HepG2 (cell line): ENCODE measurements around the gene ABCA4. TPM values are rescaled to one million over a fixed set of nuclear protein-coding genes. Genes with fewer than 3 reads are reported as not detected.

Source experiments
- ATAC-seq: fragments of 200-7000 bp; cut with Tn5 transposase; 3 replicates; pipeline ENCODE4 v1.9.1; 2020; ENCODE audit warnings: mild to moderate bottlenecking, moderate library complexity
- BruUV-seq: library from RNA; stranded (reverse); fragments of 400-500 nt; replicated peaks from 2 replicates; lab custom pipeline; 2021; lab: Mats Ljungman, UMichigan
- CTCF ChIA-PET: fragments of 300-600 bp; formaldehyde crosslinking; extraction: SDS; loops from one replicate; lab custom pipeline; 2021; ENCODE audit warnings: low total read pairs, inconsistent platforms, low intra/inter-chr PET ratio; lab: Yijun Ruan, JAX
- POLR2A ChIA-PET: fragments of 350-600 bp; sonication (Branson Sonifier 250); formaldehyde crosslinking; loops from one replicate; lab custom pipeline; 2020; ENCODE audit warnings: antibody characterized with exemption, inconsistent platforms; lab: Yijun Ruan, JAX
- DNase-seq: peaks from one replicate; pipeline ENCODE4 v3.0.0-alpha.2; 2015; ENCODE audit warnings: low spot score
- FAIRE-seq: peaks from 3 replicates; lab custom pipeline; 2011; peaks lifted over from hg19 to GRCh38; lab: Jason Lieb, UNC
- H2AFZ ChIP-seq: one replicate; pipeline ENCODE4 v1.6.1; 2011; ENCODE audit warnings: low read length, inconsistent platforms
- H3K27ac ChIP-seq: fragments of 300-600 bp; 3 replicates; pipeline ENCODE4 v1.8.0; 2011; ENCODE audit warnings: mixed run types, mild to moderate bottlenecking, mixed read lengths, low read length, inconsistent platforms; ENCODE audit not compliant: insufficient read depth; ENCODE audit errors: extremely low read length
- H3K27me3 ChIP-seq, 2 experiments: fragments of 200-600 bp in 1 of 2; 2 replicates in 1 of 2; 3 replicates in 1 of 2; pipeline versions ENCODE4 v1.6.0 to v1.8.0; 2011; ENCODE audit warnings: low read length in 2 of 2, mild to moderate bottlenecking in 2 of 2, moderate library complexity in 2 of 2, inconsistent platforms in 1 of 2; ENCODE audit not compliant: insufficient read depth in 2 of 2, control insufficient read depth in 1 of 2
- H3K36me3 ChIP-seq, 2 experiments: fragments of 200-600 bp in 1 of 2; replicated peaks in 1 of 2; 2 replicates in 1 of 2; 3 replicates in 1 of 2; pipeline versions ENCODE4 v1.5.1 to v1.8.0; 2011; ENCODE audit warnings: low read length in 2 of 2, inconsistent platforms in 1 of 2; ENCODE audit not compliant: insufficient read depth in 2 of 2, control insufficient read depth in 1 of 2
- H3K4me1 ChIP-seq: 2 replicates; pipeline ENCODE4 v1.5.1; 2012; ENCODE audit warnings: low read length, inconsistent platforms; ENCODE audit not compliant: insufficient read depth
- H3K4me2 ChIP-seq: 2 replicates; pipeline ENCODE4 v1.6.0; 2011; ENCODE audit warnings: low read depth, low read length, inconsistent platforms
- H3K4me3 ChIP-seq, 3 experiments: fragments of 200-600 bp in 1 of 3; sonication (generic), shearing (Covaris generic) in 1 of 3; replicated peaks in 1 of 3; 2 replicates each; pipeline ENCODE4 v1.5.1; 2011 to 2016; ENCODE audit warnings: low read length in 3 of 3, inconsistent platforms in 2 of 3, low read depth in 2 of 3, mild to moderate bottlenecking in 2 of 3, control low read depth in 1 of 3, mixed read lengths in 1 of 3; ENCODE audit not compliant: insufficient read depth in 1 of 3
- H3K79me2 ChIP-seq: one replicate; pipeline ENCODE4 v1.6.1; 2011; ENCODE audit warnings: low read length, inconsistent platforms; ENCODE audit not compliant: insufficient read depth
- H3K9ac ChIP-seq: 2 replicates; pipeline ENCODE4 v1.6.0; 2011; ENCODE audit warnings: mild to moderate bottlenecking, low read depth, low read length, inconsistent platforms; ENCODE audit not compliant: insufficient read depth
- H3K9me3 ChIP-seq: 2 replicates; pipeline ENCODE4 v1.5.1; 2012; ENCODE audit warnings: mild to moderate bottlenecking, low read length
- H4K20me1 ChIP-seq: 2 replicates; pipeline ENCODE4 v1.6.0; 2011; ENCODE audit warnings: inconsistent platforms, mild to moderate bottlenecking, low read length, moderate library complexity; ENCODE audit not compliant: insufficient read depth
- ARHGAP35 ChIP-seq: sonication (generic); formaldehyde crosslinking; IDR thresholded peaks from 2 replicates; pipeline ENCODE4 v1.9.0; 2022; ENCODE audit warnings: mild to moderate bottlenecking, inconsistent platforms, moderate library complexity, missing genetic modification reagents, borderline replicate concordance
- CC2D1A ChIP-seq: sonication (generic); formaldehyde crosslinking; IDR thresholded peaks from 2 replicates; pipeline ENCODE4 v1.8.1; 2023; ENCODE audit warnings: mild to moderate bottlenecking, missing genetic modification reagents
- DMAP1 ChIP-seq: IDR thresholded peaks from 2 replicates; pipeline ENCODE4 v1.6.1; 2016
- POLR2A ChIP-seq, 2 experiments: IDR thresholded peaks; 2 replicates each; pipeline ENCODE4 v1.6.1; 2011; ENCODE audit warnings: low read depth in 2 of 2, low read length in 2 of 2, mild to moderate bottlenecking in 1 of 2, moderate library complexity in 1 of 2; ENCODE audit not compliant: insufficient read depth in 1 of 2
- RBAK ChIP-seq: sonication (generic); formaldehyde crosslinking; IDR thresholded peaks from 2 replicates; pipeline ENCODE4 v1.5.1; 2020; ENCODE audit warnings: mild to moderate bottlenecking, missing genetic modification reagents
- SSRP1 ChIP-seq: IDR thresholded peaks from 2 replicates; pipeline ENCODE4 v1.6.1; 2016; ENCODE audit warnings: control low read depth
- STAG1 ChIP-seq: sonication (generic); formaldehyde crosslinking; IDR thresholded peaks from 2 replicates; pipeline ENCODE4 v1.4.0; 2020; ENCODE audit warnings: missing genetic modification reagents
- ZFP41 ChIP-seq: sonication (generic); formaldehyde crosslinking; IDR thresholded peaks from 2 replicates; pipeline ENCODE4 v1.4.0; 2020; ENCODE audit warnings: mild to moderate bottlenecking, missing genetic modification reagents, borderline replicate concordance
- ZNF891 ChIP-seq: sonication (generic); formaldehyde crosslinking; IDR thresholded peaks from 2 replicates; pipeline ENCODE4 v1.5.0; 2020; ENCODE audit warnings: mild to moderate bottlenecking, missing genetic modification reagents
- WGBS: methylation state at CpG from one replicate; pipeline ENCODE4 v1.1.6; 2017; ENCODE audit warnings: low lambda C conversion rate; 5-methylcytosine and 5-hydroxymethylcytosine counted together
- in situ Hi-C: cut with HindIII; loops from 2 replicates; pipeline ENCODE4 v1.10.0; 2017; ENCODE audit warnings: low pct_unique_long_range_greater_than_20kb; ENCODE audit not compliant: extremely low pct_ligation_motif_present
- intact Hi-C: fragments of 100-400 bp; cut with micrococcal nuclease; formaldehyde crosslinking; loops from one replicate; pipeline ENCODE4 v1.10.0; 2022; ENCODE audit not compliant: unreplicated experiment
- polyA plus RNA-seq, 8 experiments: library from polyadenylated mRNA; depleted of rRNA in 3 of 8; stranded (reverse) in 7 of 8; unstranded in 1 of 8; fragments of >200 nt; fragmentation: Illumina TruSeq in 4 of 8; extraction: Trizol in 4 of 8; gene quantifications; 2 replicates each; pipeline versions ENCODE4 v1.2.1 to v1.2.3, GENCODE V29; 2011 to 2016; ENCODE audit warnings: low read depth in 4 of 8, missing spikeins in 1 of 8, mixed read lengths in 1 of 8; ENCODE audit not compliant: insufficient read depth in 1 of 8
- total RNA-seq, 5 experiments: library from RNA; depleted of rRNA; stranded (reverse); fragments of >200 nt; fragmentation: Illumina TruSeq; extraction: Trizol; gene quantifications; 2 replicates each; pipeline ENCODE4 v1.2.3, GENCODE V29; 2016; ENCODE audit warnings: low read depth in 1 of 5
- TF ChIP-seq, protein P1 (sequence below): sonication (generic); formaldehyde crosslinking; IDR thresholded peaks from 2 replicates; pipeline ENCODE4 v1.4.0; 2020; ENCODE audit warnings: missing genetic modification reagents, borderline replicate concordance
- TF ChIP-seq, protein P2 (sequence below): sonication (generic); formaldehyde crosslinking; IDR thresholded peaks from 2 replicates; pipeline ENCODE4 v1.8.0; 2022; ENCODE audit warnings: missing genetic modification reagents, mild to moderate bottlenecking, borderline replicate concordance
- TF ChIP-seq, protein P3 (sequence below): sonication (generic); formaldehyde crosslinking; IDR thresholded peaks from 2 replicates; pipeline ENCODE4 v1.8.1; 2022; ENCODE audit warnings: low read depth, mild to moderate bottlenecking, missing genetic modification reagents

ABCA4 gene
- total and polyA plus RNA-seq, 2 of the 13 experiments (the other 11 are each of a cell fraction or from before 2014, with no cell fraction given) = 0.24 to 0.67 TPM

DNA sequence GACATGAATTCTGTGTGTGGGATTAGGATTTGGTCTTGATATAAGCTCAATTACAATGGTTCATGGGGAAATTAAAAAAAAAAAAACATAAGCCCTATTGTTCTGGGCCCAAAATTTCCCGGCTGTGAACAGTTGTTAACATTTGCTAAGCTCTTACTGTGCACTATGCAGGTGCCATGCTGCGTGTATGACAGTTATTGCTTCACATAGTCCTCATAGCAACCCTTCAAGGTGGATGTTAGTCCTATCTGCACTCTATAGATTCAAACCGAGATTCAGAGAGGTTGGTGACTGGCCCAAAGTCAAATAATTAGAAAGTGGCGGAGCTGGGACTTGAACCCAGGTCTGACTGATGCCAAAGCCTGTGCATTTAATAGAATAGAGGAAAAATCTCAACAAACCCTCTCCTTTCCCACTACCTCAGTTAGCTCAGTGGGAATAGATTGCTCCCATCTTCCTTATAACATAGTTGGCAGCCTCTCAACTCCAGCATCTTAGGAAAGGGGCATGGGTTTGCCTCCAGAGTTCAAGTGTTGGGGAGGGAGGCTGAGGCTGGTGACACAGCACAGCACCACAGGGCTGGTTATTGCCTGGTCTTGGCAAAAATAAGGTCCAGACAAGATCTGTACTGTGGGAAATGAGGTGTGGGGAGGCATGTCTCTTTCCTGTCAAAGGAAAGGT, 156.7 kb downstream of the ABCA4 start:
- no peaks in the 10 kb centered on the region for H3K27me3 ChIP-seq
- H3K4me2 ChIP-seq = peak overlapping the region; percentile 77
- H3K9ac ChIP-seq = peak overlapping the region; percentile 15; the same call in 1 of the 2 replicates
- intact Hi-C loops = no loop called here
- CTCF ChIA-PET = no interaction called here
- no peaks in the 10 kb centered on the region for H4K20me1 ChIP-seq
- FAIRE-seq (no peak), ATAC-seq (peak; percentile 13; the same call in 2 of the 3 replicates), DNase-seq (no peak)
- H3K27ac ChIP-seq = peak overlapping the region; percentile 38
- POLR2A ChIA-PET = interaction anchor here (0.8 to 4.6 kb wide), 15 partner anchors 12 to 619 kb away, joined by 3 to 65 read pairs (median 5); partner anchors contain the start of genes DNTTIP2 and GCLM
- H3K36me3 ChIP-seq = no peaks in the 10 kb centered on the region
- no peaks in the 10 kb centered on the region for H3K9me3 ChIP-seq
- H3K79me2 ChIP-seq = no peaks in the 10 kb centered on the region
- H3K4me1 ChIP-seq = peaks cover 66% of the 10 kb centered on the region
- 32% methylated on average over 4 of the region's 4 CpGs for WGBS
- no peak overlapping the region for H2AFZ ChIP-seq
- H3K4me3 ChIP-seq = peak overlapping the region in 2 of 3 experiments; percentile 46 to 56; a peak in 2 of 6 replicates
- in situ Hi-C loops = no loop called here
- TSS peak; percentile 64 for BruUV-seq
- no peak for TF ChIP-seq ZFP41
- TF ChIP-seq, protein P1, sequence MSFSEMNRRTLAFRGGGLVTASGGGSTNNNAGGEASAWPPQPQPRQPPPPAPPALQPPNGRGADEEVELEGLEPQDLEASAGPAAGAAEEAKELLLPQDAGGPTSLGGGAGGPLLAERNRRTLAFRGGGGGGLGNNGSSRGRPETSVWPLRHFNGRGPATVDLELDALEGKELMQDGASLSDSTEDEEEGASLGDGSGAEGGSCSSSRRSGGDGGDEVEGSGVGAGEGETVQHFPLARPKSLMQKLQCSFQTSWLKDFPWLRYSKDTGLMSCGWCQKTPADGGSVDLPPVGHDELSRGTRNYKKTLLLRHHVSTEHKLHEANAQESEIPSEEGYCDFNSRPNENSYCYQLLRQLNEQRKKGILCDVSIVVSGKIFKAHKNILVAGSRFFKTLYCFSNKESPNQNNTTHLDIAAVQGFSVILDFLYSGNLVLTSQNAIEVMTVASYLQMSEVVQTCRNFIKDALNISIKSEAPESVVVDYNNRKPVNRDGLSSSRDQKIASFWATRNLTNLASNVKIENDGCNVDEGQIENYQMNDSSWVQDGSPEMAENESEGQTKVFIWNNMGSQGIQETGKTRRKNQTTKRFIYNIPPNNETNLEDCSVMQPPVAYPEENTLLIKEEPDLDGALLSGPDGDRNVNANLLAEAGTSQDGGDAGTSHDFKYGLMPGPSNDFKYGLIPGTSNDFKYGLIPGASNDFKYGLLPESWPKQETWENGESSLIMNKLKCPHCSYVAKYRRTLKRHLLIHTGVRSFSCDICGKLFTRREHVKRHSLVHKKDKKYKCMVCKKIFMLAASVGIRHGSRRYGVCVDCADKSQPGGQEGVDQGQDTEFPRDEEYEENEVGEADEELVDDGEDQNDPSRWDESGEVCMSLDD = no peak
- 0 out of 2 replicates have a peak, but pooled peaks have one; percentile 57 for TF ChIP-seq SSRP1 (CRISPR knock-in tag)
- TF ChIP-seq, protein P2, sequence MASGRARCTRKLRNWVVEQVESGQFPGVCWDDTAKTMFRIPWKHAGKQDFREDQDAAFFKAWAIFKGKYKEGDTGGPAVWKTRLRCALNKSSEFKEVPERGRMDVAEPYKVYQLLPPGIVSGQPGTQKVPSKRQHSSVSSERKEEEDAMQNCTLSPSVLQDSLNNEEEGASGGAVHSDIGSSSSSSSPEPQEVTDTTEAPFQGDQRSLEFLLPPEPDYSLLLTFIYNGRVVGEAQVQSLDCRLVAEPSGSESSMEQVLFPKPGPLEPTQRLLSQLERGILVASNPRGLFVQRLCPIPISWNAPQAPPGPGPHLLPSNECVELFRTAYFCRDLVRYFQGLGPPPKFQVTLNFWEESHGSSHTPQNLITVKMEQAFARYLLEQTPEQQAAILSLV (CRISPR knock-in tag) = no peak
- no peak for TF ChIP-seq STAG1 (CRISPR knock-in tag)
- TF ChIP-seq RBAK = no peak
- TF ChIP-seq ARHGAP35 (CRISPR knock-in tag) = no peak
- TF ChIP-seq DMAP1 = no peak
- TF ChIP-seq, protein P3, sequence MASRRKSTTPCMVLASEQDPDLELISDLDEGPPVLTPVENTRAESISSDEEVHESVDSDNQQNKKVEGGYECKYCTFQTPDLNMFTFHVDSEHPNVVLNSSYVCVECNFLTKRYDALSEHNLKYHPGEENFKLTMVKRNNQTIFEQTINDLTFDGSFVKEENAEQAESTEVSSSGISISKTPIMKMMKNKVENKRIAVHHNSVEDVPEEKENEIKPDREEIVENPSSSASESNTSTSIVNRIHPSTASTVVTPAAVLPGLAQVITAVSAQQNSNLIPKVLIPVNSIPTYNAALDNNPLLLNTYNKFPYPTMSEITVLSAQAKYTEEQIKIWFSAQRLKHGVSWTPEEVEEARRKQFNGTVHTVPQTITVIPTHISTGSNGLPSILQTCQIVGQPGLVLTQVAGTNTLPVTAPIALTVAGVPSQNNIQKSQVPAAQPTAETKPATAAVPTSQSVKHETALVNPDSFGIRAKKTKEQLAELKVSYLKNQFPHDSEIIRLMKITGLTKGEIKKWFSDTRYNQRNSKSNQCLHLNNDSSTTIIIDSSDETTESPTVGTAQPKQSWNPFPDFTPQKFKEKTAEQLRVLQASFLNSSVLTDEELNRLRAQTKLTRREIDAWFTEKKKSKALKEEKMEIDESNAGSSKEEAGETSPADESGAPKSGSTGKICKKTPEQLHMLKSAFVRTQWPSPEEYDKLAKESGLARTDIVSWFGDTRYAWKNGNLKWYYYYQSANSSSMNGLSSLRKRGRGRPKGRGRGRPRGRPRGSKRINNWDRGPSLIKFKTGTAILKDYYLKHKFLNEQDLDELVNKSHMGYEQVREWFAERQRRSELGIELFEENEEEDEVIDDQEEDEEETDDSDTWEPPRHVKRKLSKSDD = no peak
- TF ChIP-seq POLR2A (IDR thresholded peaks at IDR 0.05; ENCODE audit: insufficient read depth in 1 of 2, low read depth in 2 of 2, low read length in 2 of 2) = 0 out of 4 replicates have a peak, but pooled peaks of 1 of the 2 experiments have one; percentile 16
- no peak for TF ChIP-seq ZNF891 (CRISPR knock-in tag)
- TF ChIP-seq CC2D1A = no peak
